Measurements from ENCODE around the gene RNASEL. TPM values are rescaled to one million over a fixed set of nuclear protein-coding genes. Genes with fewer than 3 reads are reported as not detected.
"Not testable (repeated sequence)": the region's sequence is repeated elsewhere in the genome, so short reads cannot be mapped to it uniquely, and the experiment has no call there.

RNASEL gene
- total and polyA plus RNA-seq, 9 of the 15 experiments (the other 6 are each of a cell fraction or from before 2014, with no cell fraction given) = 4.3 to 11.1 (median 7.2) TPM

DNA sequence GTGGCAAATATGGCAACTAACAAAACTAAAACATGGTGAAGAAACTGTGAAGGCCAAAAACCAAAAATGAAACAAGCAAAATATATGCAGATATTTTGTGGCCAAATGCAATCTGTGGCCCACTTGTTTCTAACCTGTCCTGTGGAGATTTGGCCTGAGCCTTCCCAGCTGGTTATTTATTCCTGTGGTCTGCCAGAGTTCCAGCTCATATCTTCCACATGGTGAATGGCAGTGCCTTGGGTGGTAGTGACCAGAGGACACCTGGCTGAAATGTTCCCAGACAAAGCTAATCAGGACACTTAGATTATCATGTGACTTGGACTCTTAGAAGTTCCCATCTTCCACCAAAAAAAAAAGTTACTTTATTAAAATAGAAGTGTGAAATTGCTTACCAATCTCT, 39.7 kb downstream of the RNASEL start:
- no peak for ATAC-seq
- no peak for DNase-seq (ENCODE audit: extremely low read depth in 1 of 4, low spot score in 3 of 4)
- Histone ChIP-seq H3K4me2 (ENCODE audit: insufficient read depth, low read length) (no peak overlapping the region), H3K79me2 (ENCODE audit: control insufficient read depth, insufficient read depth, low read length) (no peaks in the 10 kb centered on the region), H2AFZ (ENCODE audit: low read depth, low read length) (no peak overlapping the region), H3K36me3 (ENCODE audit: control insufficient read depth, insufficient read depth, low read length) (no peaks in the 10 kb centered on the region), H3K27me3 (ENCODE audit: control insufficient read depth in 2 of 2, insufficient read depth in 2 of 2, low read length in 2 of 2) (peaks cover 0 to 21% of the 10 kb centered on the region in 2 experiments; a peak in 4 of 5 replicates), H3K4me1 (replicated peaks in 1 of 2; ENCODE audit: control insufficient read depth in 2 of 2, insufficient read depth in 2 of 2, low read length in 2 of 2) (no peaks in the 10 kb centered on the region), H4K20me1 (replicated peaks; ENCODE audit: control insufficient read depth, insufficient read depth, low read length) (no peaks in the 10 kb centered on the region), H3K27ac (ENCODE audit: extremely low read depth, low read depth, low read length) (no peak overlapping the region), H3K9me3 (replicated peaks; ENCODE audit: control insufficient read depth, insufficient read depth, low read depth, low read length) (no peaks in the 10 kb centered on the region), H3K9ac (ENCODE audit: insufficient read depth in 1 of 2, low read depth in 2 of 2, low read length in 2 of 2) (no peak overlapping the region), H3K9me1 (ENCODE audit: control insufficient read depth, insufficient read depth, low read length) (no peaks in the 10 kb centered on the region), H3K4me3 (no peak overlapping the region)
- no TSS peak for BruUV-seq (replicated peaks)
- FAIRE-seq = no peak
- ChIA-PET CTCF (ENCODE audit: low intra/inter-chr PET ratio) (no interaction called here), POLR2A (interaction anchor here (0.7 to 1.1 kb wide), 2 partner anchors 57 to 1206 kb away, joined by 3 read pairs; no protein-coding TSS in a partner anchor)
- TF ChIP-seq, protein P1, sequence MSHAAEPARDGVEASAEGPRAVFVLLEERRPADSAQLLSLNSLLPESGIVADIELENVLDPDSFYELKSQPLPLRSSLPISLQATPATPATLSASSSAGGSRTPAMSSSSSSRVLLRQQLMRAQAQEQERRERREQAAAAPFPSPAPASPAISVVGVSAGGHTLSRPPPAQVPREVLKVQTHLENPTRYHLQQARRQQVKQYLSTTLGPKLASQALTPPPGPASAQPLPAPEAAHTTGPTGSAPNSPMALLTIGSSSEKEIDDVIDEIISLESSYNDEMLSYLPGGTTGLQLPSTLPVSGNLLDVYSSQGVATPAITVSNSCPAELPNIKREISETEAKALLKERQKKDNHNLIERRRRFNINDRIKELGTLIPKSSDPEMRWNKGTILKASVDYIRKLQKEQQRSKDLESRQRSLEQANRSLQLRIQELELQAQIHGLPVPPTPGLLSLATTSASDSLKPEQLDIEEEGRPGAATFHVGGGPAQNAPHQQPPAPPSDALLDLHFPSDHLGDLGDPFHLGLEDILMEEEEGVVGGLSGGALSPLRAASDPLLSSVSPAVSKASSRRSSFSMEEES (CRISPR knock-in tag; IDR thresholded peaks at IDR 0.05) = peak; percentile 48
- no peak for TF ChIP-seq ETV1 (tag; conservative IDR thresholded peaks at IDR 0.05; ENCODE audit: low read depth)
- intact Hi-C loops (cut with micrococcal nuclease) = no loop called here
- in situ Hi-C loops (cut with MboI) = no loop called here

DNA sequence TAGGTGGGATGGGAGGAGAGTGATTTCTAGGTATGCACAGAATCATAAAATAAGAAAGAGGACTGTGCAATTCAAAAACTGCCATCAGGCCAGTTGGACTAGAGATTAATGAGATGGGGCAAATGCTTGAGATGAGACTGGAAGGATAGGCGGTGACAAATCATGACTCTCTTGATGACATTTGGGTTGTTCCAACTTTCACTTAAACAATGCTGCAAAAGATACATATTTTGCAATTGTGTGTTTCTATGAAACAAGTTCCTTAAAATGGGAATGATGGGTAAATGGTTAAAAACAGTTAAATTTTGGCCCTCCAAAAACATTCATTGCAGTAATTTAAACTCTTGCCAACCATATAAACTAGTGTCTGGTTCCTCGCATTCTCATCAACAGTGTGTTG, 55.2 kb downstream of the RNASEL start:
- BruUV-seq (replicated peaks) = no TSS peak
- Histone ChIP-seq H3K9me1 (ENCODE audit: control insufficient read depth, insufficient read depth, low read length) (no peaks in the 10 kb centered on the region), H3K9ac (ENCODE audit: insufficient read depth in 1 of 2, low read depth in 2 of 2, low read length in 2 of 2) (no peak overlapping the region), H3K9me3 (replicated peaks; ENCODE audit: control insufficient read depth, insufficient read depth, low read depth, low read length) (no peaks in the 10 kb centered on the region), H4K20me1 (replicated peaks; ENCODE audit: control insufficient read depth, insufficient read depth, low read length) (no peaks in the 10 kb centered on the region), H3K27ac (ENCODE audit: extremely low read depth, low read depth, low read length) (no peak overlapping the region), H3K4me1 (replicated peaks in 1 of 2; ENCODE audit: control insufficient read depth in 2 of 2, insufficient read depth in 2 of 2, low read length in 2 of 2) (no peaks in the 10 kb centered on the region), H3K79me2 (ENCODE audit: control insufficient read depth, insufficient read depth, low read length) (no peaks in the 10 kb centered on the region), H3K36me3 (ENCODE audit: control insufficient read depth, insufficient read depth, low read length) (no peaks in the 10 kb centered on the region), H3K27me3 (ENCODE audit: control insufficient read depth in 2 of 2, insufficient read depth in 2 of 2, low read length in 2 of 2) (no peaks in the 10 kb centered on the region; a peak in 2 of 5 replicates), H3K4me2 (ENCODE audit: insufficient read depth, low read length) (no peak overlapping the region), H2AFZ (ENCODE audit: low read depth, low read length) (no peak overlapping the region), H3K4me3 (no peak overlapping the region)
- in situ Hi-C loops (cut with MboI) = no loop called here
- TF ChIP-seq HCFC1 (IDR thresholded peaks at IDR 0.05; ENCODE audit: low read depth, low read length) (no peak), CBX3 (IDR thresholded peaks at IDR 0.05; ENCODE audit: borderline replicate concordance in 1 of 2, low read length in 2 of 2) (no peak), ELF2 (CRISPR knock-in tag; IDR thresholded peaks at IDR 0.05) (no peak), CAMTA2 (CRISPR knock-in tag; conservative IDR thresholded peaks at IDR 0.05) (no peak), SOX6 (IDR thresholded peaks at IDR 0.05) (no peak), CCAR2 (IDR thresholded peaks at IDR 0.05; ENCODE audit: low read depth, low read length) (no peak), SMAD1 (IDR thresholded peaks at IDR 0.05; ENCODE audit: low read depth, low read length, partially characterized antibody) (no peak)
- ChIA-PET CTCF (ENCODE audit: low intra/inter-chr PET ratio) (no interaction called here), POLR2A (interaction anchor here (0.6 kb wide), 1 partner anchor 268 kb away, joined by 4 read pairs; no protein-coding TSS in a partner anchor)
- intact Hi-C loops (cut with micrococcal nuclease) = no loop called here
- no peak for DNase-seq (ENCODE audit: extremely low read depth in 1 of 4, low spot score in 3 of 4)
- WGBS (ENCODE audit: insufficient coverage, low coverage, missing lambda C conversion rate) = 2% methylated on average over 2 of the region's 2 CpGs
- FAIRE-seq = no peak
- no peak for ATAC-seq

DNA sequence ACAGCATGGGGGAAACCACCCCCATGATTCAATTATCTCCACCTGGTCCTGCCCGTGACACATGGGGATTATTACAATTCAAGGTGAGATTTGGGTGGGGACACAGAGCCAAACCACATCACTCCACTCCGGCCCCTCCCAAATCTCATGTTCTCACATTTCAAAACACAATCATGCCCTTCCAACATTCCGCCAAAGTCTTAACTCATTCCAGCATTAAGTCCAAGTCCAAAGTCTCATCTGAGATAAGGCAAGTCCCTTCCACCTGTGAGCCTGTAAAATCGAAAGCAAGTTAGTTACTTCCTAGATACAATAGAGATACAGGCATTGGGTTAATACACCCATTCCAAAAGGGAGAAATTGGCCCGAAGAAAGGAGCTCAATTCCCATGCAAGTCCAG, 60.9 kb downstream of the RNASEL start:
- CTCF ChIA-PET (ENCODE audit: low intra/inter-chr PET ratio); DNase-seq (ENCODE audit: extremely low read depth in 1 of 4, low spot score in 3 of 4); BruUV-seq (replicated peaks); FAIRE-seq; H3K27ac ChIP-seq (ENCODE audit: extremely low read depth, low read depth, low read length); in situ Hi-C loops (cut with MboI); ATAC-seq; H3K4me1 ChIP-seq (replicated peaks in 1 of 2; ENCODE audit: control insufficient read depth in 2 of 2, insufficient read depth in 2 of 2, low read length in 2 of 2); H4K20me1 ChIP-seq (replicated peaks; ENCODE audit: control insufficient read depth, insufficient read depth, low read length); H3K9ac ChIP-seq (ENCODE audit: insufficient read depth in 1 of 2, low read depth in 2 of 2, low read length in 2 of 2); intact Hi-C loops (cut with micrococcal nuclease); H3K79me2 ChIP-seq (ENCODE audit: control insufficient read depth, insufficient read depth, low read length); H2AFZ ChIP-seq (ENCODE audit: low read depth, low read length); H3K36me3 ChIP-seq (ENCODE audit: control insufficient read depth, insufficient read depth, low read length); H3K4me2 ChIP-seq (ENCODE audit: insufficient read depth, low read length); H3K9me1 ChIP-seq (ENCODE audit: control insufficient read depth, insufficient read depth, low read length); H3K9me3 ChIP-seq (replicated peaks; ENCODE audit: control insufficient read depth, insufficient read depth, low read depth, low read length); H3K27me3 ChIP-seq (ENCODE audit: control insufficient read depth in 2 of 2, insufficient read depth in 2 of 2, low read length in 2 of 2); H3K4me3 ChIP-seq: not testable (repeated sequence)
- 3% methylated on average over 5 of the region's 5 CpGs for WGBS (ENCODE audit: insufficient coverage, low coverage, missing lambda C conversion rate)
- POLR2A ChIA-PET = interaction anchor here (0.7 kb wide), 1 partner anchor 16 kb away, joined by 5 read pairs; no protein-coding TSS in a partner anchor

Measured in K562 (cell line).